MM.1S (cell line): ENCODE results near the gene GIPC3.

ENCODE experiments used
- DNase-seq: peaks from one replicate; pipeline ENCODE4 v3.0.0-alpha.2; 2015
- H2AFZ ChIP-seq: fragments of 300-600 bp; sonication (generic); 2 replicates; pipeline ENCODE4 v1.6.0; 2016; ENCODE audit warnings: antibody characterized with exemption, low read length
- H3F3A ChIP-seq: fragments of 300-600 bp; sonication (generic); 2 replicates; pipeline ENCODE4 v1.6.1; 2016; ENCODE audit warnings: mild to moderate bottlenecking, antibody characterized with exemption, low read length, moderate library complexity, mixed read lengths; ENCODE audit not compliant: insufficient read depth
- H3K27ac ChIP-seq: fragments of 300-600 bp; sonication (generic); 2 replicates; pipeline ENCODE4 v1.5.1; 2016; ENCODE audit warnings: mild to moderate bottlenecking, low read length
- H3K27me3 ChIP-seq: fragments of 300-600 bp; sonication (generic); replicated peaks from 2 replicates; pipeline ENCODE4 v1.6.0; 2016; ENCODE audit warnings: low read length; ENCODE audit not compliant: insufficient read depth
- H3K36me3 ChIP-seq: fragments of 300-600 bp; sonication (generic); replicated peaks from 2 replicates; pipeline ENCODE4 v1.6.1; 2016; ENCODE audit warnings: mild to moderate bottlenecking, low read length, mixed read lengths; ENCODE audit not compliant: insufficient read depth
- H3K4me1 ChIP-seq: fragments of 300-600 bp; sonication (generic); 2 replicates; pipeline ENCODE4 v1.6.1; 2016; ENCODE audit warnings: low read length, mixed read lengths
- H3K4me2 ChIP-seq: fragments of 300-600 bp; sonication (generic); 2 replicates; pipeline ENCODE4 v1.6.0; 2016; ENCODE audit warnings: low read depth, low read length
- H3K4me3 ChIP-seq: fragments of 300-600 bp; sonication (generic); 2 replicates; pipeline ENCODE4 v1.5.1; 2016; ENCODE audit warnings: low read length, mixed read lengths
- H3K79me2 ChIP-seq: fragments of 300-600 bp; sonication (generic); 2 replicates; pipeline ENCODE4 v1.6.1; 2016; ENCODE audit warnings: mixed run types, low read length, mixed read lengths
- H3K9ac ChIP-seq: fragments of 300-600 bp; sonication (generic); 2 replicates; pipeline ENCODE4 v1.6.1; 2016; ENCODE audit warnings: low read length, mixed read lengths
- H3K9me2 ChIP-seq: fragments of 300-600 bp; sonication (generic); replicated peaks from 2 replicates; pipeline ENCODE4 v1.6.1; 2016; ENCODE audit warnings: mild to moderate bottlenecking, low read length, mixed read lengths; ENCODE audit not compliant: insufficient read depth
- H3K9me3 ChIP-seq: fragments of 300-600 bp; sonication (generic); replicated peaks from 2 replicates; pipeline ENCODE4 v1.6.1; 2016; ENCODE audit warnings: mild to moderate bottlenecking, low read length, mixed read lengths; ENCODE audit not compliant: insufficient read depth
- H4K20me1 ChIP-seq: fragments of 300-600 bp; sonication (generic); 2 replicates; pipeline ENCODE4 v1.6.1; 2016; ENCODE audit warnings: mild to moderate bottlenecking, low read length, moderate library complexity, mixed read lengths; ENCODE audit not compliant: insufficient read depth
- CTCF ChIP-seq: fragments of 300-600 bp; sonication (generic); IDR thresholded peaks from 2 replicates; pipeline ENCODE4 v1.5.1; 2016; ENCODE audit warnings: antibody characterized with exemption, low read length, mixed read lengths
- EZH2 ChIP-seq: fragments of 300-600 bp; sonication (generic); optimal IDR thresholded peaks from 2 replicates; pipeline ENCODE3; 2017; ENCODE audit warnings: low read depth, mild to moderate bottlenecking, antibody characterized with exemption, low read length, mixed read lengths
- EZH2phosphoT487 ChIP-seq: fragments of 300-600 bp; sonication (generic); IDR thresholded peaks from 2 replicates; pipeline ENCODE4 v1.6.1; 2018; ENCODE audit warnings: antibody characterized with exemption, low read length

GIPC3 gene

GRCh38 chr19:3550947-3551791 lies 34.1 kb upstream of the GIPC3 start:
- Histone ChIP-seq H3K4me2 (no peak overlapping the region), H3K36me3 (no peaks in the 10 kb centered on the region), H3K27ac (no peak overlapping the region)

GRCh38 chr19:3551792-3552095 lies 33.5 kb upstream of the GIPC3 start:
- Histone ChIP-seq H3K4me1 (peaks cover 15% of the 10 kb centered on the region; the same call in 1 of the 2 replicates), H3K27ac (no peak overlapping the region), H2AFZ (no peak overlapping the region), H3K36me3 (no peaks in the 10 kb centered on the region), H4K20me1 (no peaks in the 10 kb centered on the region), H3K79me2 (peaks cover 24% of the 10 kb centered on the region), H3K4me2 (no peak overlapping the region), H3F3A (no peaks in the 10 kb centered on the region), H3K27me3 (no peaks in the 10 kb centered on the region), H3K9me2 (no peaks in the 10 kb centered on the region), H3K9ac (no peak overlapping the region), H3K9me3 (no peaks in the 10 kb centered on the region), H3K4me3 (no peak overlapping the region)
- TF ChIP-seq EZH2 (no peak), EZH2phosphoT487 (no peak)
- peak; percentile 4 for DNase-seq

More at GRCh38 chr19:3550947-3551791, 34.1 kb upstream of the GIPC3 start:
- H3K79me2 ChIP-seq, result peaks cover 19% of the 10 kb centered on the region
- H3K27me3 ChIP-seq, result no peaks in the 10 kb centered on the region
- no peak for TF ChIP-seq EZH2
- TF ChIP-seq CTCF, result no peak
- TF ChIP-seq EZH2phosphoT487, result no peak
- H3K9ac ChIP-seq, result no peak overlapping the region
- peaks cover 10% of the 10 kb centered on the region; the same call in 1 of the 2 replicates for H3K4me1 ChIP-seq
- H3K9me2 ChIP-seq, result no peaks in the 10 kb centered on the region
- H2AFZ ChIP-seq, result no peak overlapping the region
- no peak overlapping the region for H3K4me3 ChIP-seq
- H4K20me1 ChIP-seq, result no peaks in the 10 kb centered on the region
- DNase-seq, result no peak
- no peaks in the 10 kb centered on the region for H3F3A ChIP-seq
- H3K9me3 ChIP-seq, result no peaks in the 10 kb centered on the region

- TF ChIP-seq EZH2 (no peak), EZH2phosphoT487 (no peak), CTCF (no peak)
- H3K27me3 ChIP-seq, result no peaks in the 10 kb centered on the region
- H2AFZ ChIP-seq, result no peak overlapping the region
- no peak overlapping the region for H3K9ac ChIP-seq
- H3K4me1 ChIP-seq, result peaks cover 15% of the 10 kb centered on the region; the same call in 1 of the 2 replicates
- peaks cover 28% of the 10 kb centered on the region for H3K79me2 ChIP-seq
- no peak overlapping the region for H3K4me3 ChIP-seq
- no peaks in the 10 kb centered on the region for H3F3A ChIP-seq
- H4K20me1 ChIP-seq, result no peaks in the 10 kb centered on the region
- no peaks in the 10 kb centered on the region for H3K9me3 ChIP-seq
- no peaks in the 10 kb centered on the region for H3K36me3 ChIP-seq
- DNase-seq, result peak; percentile 2
- no peak overlapping the region for H3K4me2 ChIP-seq
- no peak overlapping the region for H3K27ac ChIP-seq
- H3K9me2 ChIP-seq, result no peaks in the 10 kb centered on the region
Measured at GRCh38 chr19:3554254-3555083, 30.8 kb upstream of the GIPC3 start.
